H1 (cell line): ENCODE results near the gene ZXDC. TPM values are rescaled to one million over a fixed set of nuclear protein-coding genes. Genes with fewer than 3 reads are reported as not detected.
A peak's percentile ranks its signal among the peaks of the same experiment; 100 is the strongest.

Source experiments
- CTCF ChIA-PET: fragments of 300-600 bp; sonication (Branson Sonifier 250); formaldehyde crosslinking; loops from one replicate; lab custom pipeline; 2021; ENCODE audit not compliant: partially characterized antibody; lab: Charles Lee
- POLR2A ChIA-PET: fragments of 300-600 bp; sonication (Branson Sonifier 250); formaldehyde crosslinking; loops from one replicate; lab custom pipeline; 2021; ENCODE audit warnings: inconsistent platforms; ENCODE audit not compliant: partially characterized antibody; lab: Charles Lee
- DNase-seq, 2 experiments: peaks; one replicate each; pipeline versions ENCODE4 v3.0.0 to v3.0.0-alpha.2; 2010 to 2022; ENCODE audit warnings: low spot score in 2 of 2, low read depth in 1 of 2, mixed read lengths in 1 of 2
- FAIRE-seq: peaks from 2 replicates; lab custom pipeline; 2011; peaks lifted over from hg19 to GRCh38; lab: Jason Lieb, UNC
- H2AFZ ChIP-seq: 2 replicates; pipeline ENCODE4 v1.8.1; 2012; ENCODE audit warnings: low read length, inconsistent platforms
- H2AK5ac ChIP-seq: 2 replicates; pipeline ENCODE4 v1.6.1; 2013; ENCODE audit warnings: low read depth, low read length
- H2BK120ac ChIP-seq: replicated peaks from 2 replicates; pipeline ENCODE3; 2013; ENCODE audit warnings: low read depth, low read length, inconsistent platforms
- H2BK12ac ChIP-seq: 2 replicates; pipeline ENCODE4 v1.6.1; 2013; ENCODE audit warnings: low read depth, low read length
- H2BK15ac ChIP-seq: 2 replicates; pipeline ENCODE4 v1.6.1; 2013; ENCODE audit warnings: low read length
- H2BK20ac ChIP-seq: 2 replicates; pipeline ENCODE4 v1.6.1; 2013; ENCODE audit warnings: low read length
- H2BK5ac ChIP-seq: 2 replicates; pipeline ENCODE4 v1.6.1; 2013; ENCODE audit warnings: low read depth, low read length
- H3K14ac ChIP-seq: 2 replicates; pipeline ENCODE4 v1.6.1; 2013; ENCODE audit warnings: inconsistent platforms; ENCODE audit not compliant: insufficient read length
- H3K18ac ChIP-seq: 2 replicates; pipeline ENCODE4 v1.6.1; 2013; ENCODE audit warnings: low read length; ENCODE audit errors: extremely low read depth
- H3K23ac ChIP-seq: 2 replicates; pipeline ENCODE4 v1.6.1; 2013; ENCODE audit warnings: inconsistent platforms; ENCODE audit not compliant: insufficient read length
- H3K23me2 ChIP-seq: 2 replicates; pipeline ENCODE4 v1.6.1; 2013; ENCODE audit warnings: low read depth, low read length
- H3K27ac ChIP-seq: 2 replicates; pipeline ENCODE4 v1.6.1; 2011; ENCODE audit warnings: low read depth, low read length, inconsistent platforms
- H3K27me3 ChIP-seq, 4 experiments: replicated peaks in 1 of 4; 1 replicate in 1 of 4; 2 replicates in 3 of 4; pipeline versions ENCODE4 v1.6.1 to v1.8.1; 2011 to 2013; ENCODE audit warnings: low read length in 3 of 4, mild to moderate bottlenecking in 3 of 4, inconsistent platforms in 2 of 4, mixed read lengths in 2 of 4, moderate library complexity in 1 of 4; ENCODE audit not compliant: control insufficient read depth in 3 of 4, insufficient read depth in 3 of 4; ENCODE audit errors: extremely low read depth in 1 of 4
- H3K36me3 ChIP-seq, 4 experiments: 2 replicates each; pipeline versions ENCODE4 v1.6.1 to v1.8.1; 2011 to 2013; ENCODE audit warnings: mild to moderate bottlenecking in 4 of 4, low read length in 3 of 4, moderate library complexity in 2 of 4, control low read depth in 1 of 4, inconsistent platforms in 1 of 4; ENCODE audit not compliant: insufficient read depth in 4 of 4, control insufficient read depth in 2 of 4
- H3K4ac ChIP-seq: replicated peaks from 2 replicates; pipeline ENCODE3; 2013; ENCODE audit warnings: low read length, low read depth, mixed read lengths, inconsistent platforms; ENCODE audit not compliant: insufficient read length
- H3K4me1 ChIP-seq, 4 experiments: replicated peaks in 1 of 4; 1 replicate in 1 of 4; 2 replicates in 3 of 4; pipeline versions ENCODE4 v1.6.1 to v1.8.1; 2011 to 2013; ENCODE audit warnings: low read length in 3 of 4, inconsistent platforms in 2 of 4, mixed read lengths in 1 of 4; ENCODE audit not compliant: insufficient read depth in 4 of 4, control insufficient read depth in 3 of 4
- H3K4me2 ChIP-seq, 2 experiments: 2 replicates each; pipeline versions ENCODE4 v1.6.1 to v1.8.1; 2011 to 2013; ENCODE audit warnings: low read depth in 2 of 2, low read length in 2 of 2, control low read depth in 1 of 2, inconsistent platforms in 1 of 2, mild to moderate bottlenecking in 1 of 2; ENCODE audit not compliant: insufficient read depth in 1 of 2
- H3K4me3 ChIP-seq, 4 experiments: fragments of 200-600, 300-600 bp in 1 of 4; sonication (generic), shearing (Covaris generic), sonication (Bioruptor Twin) in 1 of 4; 2 replicates each; pipeline versions ENCODE4 v1.5.1 to v1.8.1; 2011 to 2016; ENCODE audit warnings: low read length in 4 of 4, low read depth in 3 of 4, control low read depth in 2 of 4, inconsistent platforms in 2 of 4, mild to moderate bottlenecking in 2 of 4, mixed read lengths in 1 of 4, moderate library complexity in 1 of 4; ENCODE audit not compliant: insufficient read depth in 2 of 4; ENCODE audit errors: extremely low read depth in 1 of 4
- H3K56ac ChIP-seq: replicated peaks from 2 replicates; pipeline ENCODE3; 2013; ENCODE audit warnings: low read depth, mild to moderate bottlenecking, mixed read lengths, low read length, inconsistent platforms; ENCODE audit not compliant: insufficient read length
- H3K79me1 ChIP-seq: 2 replicates; pipeline ENCODE4 v1.6.1; 2013; ENCODE audit warnings: low read depth, low read length, control low read depth
- H3K79me2 ChIP-seq, 2 experiments: 2 replicates each; pipeline versions ENCODE4 v1.6.1 to v1.8.1; 2012 to 2013; ENCODE audit warnings: low read length in 2 of 2, mild to moderate bottlenecking in 2 of 2, inconsistent platforms in 1 of 2; ENCODE audit not compliant: insufficient read depth in 2 of 2, control insufficient read depth in 1 of 2
- H3K9ac ChIP-seq, 4 experiments: replicated peaks in 1 of 4; 1 replicate in 1 of 4; 2 replicates in 3 of 4; pipeline versions ENCODE4 v1.6.1 to v1.8.1; 2011 to 2013; ENCODE audit warnings: low read depth in 3 of 4, low read length in 3 of 4, control low read depth in 2 of 4, mild to moderate bottlenecking in 2 of 4, moderate library complexity in 2 of 4, inconsistent platforms in 1 of 4; ENCODE audit errors: extremely low read depth in 1 of 4
- H3K9me3 ChIP-seq, 2 experiments: 2 replicates each; pipeline versions ENCODE4 v1.6.1 to v1.8.1; 2012 to 2013; ENCODE audit warnings: mild to moderate bottlenecking in 2 of 2, moderate library complexity in 2 of 2, control low read depth in 1 of 2, inconsistent platforms in 1 of 2, low read depth in 1 of 2, low read length in 1 of 2, mixed read lengths in 1 of 2; ENCODE audit not compliant: insufficient read depth in 2 of 2
- H4K20me1 ChIP-seq, 2 experiments: replicated peaks in 1 of 2; 2 replicates each; pipeline versions ENCODE3 to v1.8.1; 2011 to 2013; ENCODE audit warnings: inconsistent platforms in 2 of 2, low read length in 2 of 2, mild to moderate bottlenecking in 1 of 2; ENCODE audit not compliant: insufficient read depth in 2 of 2, control insufficient read depth in 1 of 2
- H4K5ac ChIP-seq: 2 replicates; pipeline ENCODE4 v1.6.1; 2013; ENCODE audit warnings: low read length, low read depth, mixed read lengths, inconsistent platforms; ENCODE audit not compliant: insufficient read length
- H4K8ac ChIP-seq: 2 replicates; pipeline ENCODE4 v1.8.0; 2013; ENCODE audit warnings: mild to moderate bottlenecking, moderate library complexity, low read length, inconsistent platforms; ENCODE audit not compliant: insufficient read depth; ENCODE audit errors: extremely low read depth
- H4K91ac ChIP-seq: replicated peaks from 2 replicates; pipeline ENCODE3; 2013; ENCODE audit warnings: low read length, mixed read lengths, inconsistent platforms; ENCODE audit not compliant: insufficient read length
- ASH2L ChIP-seq: fragments of 200-600, 300-600 bp; sonication (generic); IDR thresholded peaks from one replicate; pipeline ENCODE4 v1.7.1; 2017; ENCODE audit warnings: low read length
- BCL11A ChIP-seq, 2 experiments: IDR thresholded peaks; one replicate each; pipeline ENCODE4 v1.6.1; 2011; ENCODE audit warnings: low read depth in 2 of 2, low read length in 2 of 2, mild to moderate bottlenecking in 2 of 2
- BRCA1 ChIP-seq: IDR thresholded peaks from 2 replicates; pipeline ENCODE4 v1.6.1; 2012; ENCODE audit warnings: low read depth, low read length, improper control_type of control experiment
- CTBP2 ChIP-seq: IDR thresholded peaks from 2 replicates; pipeline ENCODE4 v1.7.0; 2011; ENCODE audit warnings: borderline replicate concordance, mild to moderate bottlenecking, moderate library complexity, mixed read lengths, low read length; ENCODE audit not compliant: insufficient read depth, insufficient read length
- KDM1A ChIP-seq: fragments of 200-600, 300-600 bp; sonication (generic); IDR thresholded peaks from 2 replicates; pipeline ENCODE4 v1.7.1; 2016; ENCODE audit warnings: mild to moderate bottlenecking, low read length, borderline replicate concordance
- KDM5A ChIP-seq: fragments of 200-600 bp; IDR thresholded peaks from 2 replicates; pipeline ENCODE4 v1.7.1; 2012; ENCODE audit warnings: mild to moderate bottlenecking, low read length, inconsistent platforms, mixed read lengths
- MAFK ChIP-seq: IDR thresholded peaks from 2 replicates; pipeline ENCODE4 v1.6.1; 2012; ENCODE audit warnings: low read depth, mild to moderate bottlenecking, improper control_type of control experiment, low read length
- RFX5 ChIP-seq: IDR thresholded peaks from 2 replicates; pipeline ENCODE4 v1.6.1; 2011; ENCODE audit warnings: low read depth, low read length, improper control_type of control experiment, borderline replicate concordance
- SIRT6 ChIP-seq: IDR thresholded peaks from one replicate; pipeline ENCODE4 v1.7.1; 2012; ENCODE audit warnings: low read length, inconsistent platforms
- SP1 ChIP-seq: IDR thresholded peaks from 2 replicates; pipeline ENCODE4 v1.6.1; 2011; ENCODE audit warnings: low read depth, low read length
- TAF7 ChIP-seq: optimal IDR thresholded peaks from 2 replicates; pipeline ENCODE3; 2011; ENCODE audit warnings: low read depth, mild to moderate bottlenecking, inconsistent platforms, low read length, moderate library complexity, borderline replicate concordance
- TEAD4 ChIP-seq: IDR thresholded peaks from 2 replicates; pipeline ENCODE4 v1.6.1; 2012; ENCODE audit warnings: low read depth, low read length, inconsistent platforms, mixed read lengths
- WGBS, 2 experiments: shearing (Covaris generic) in 1 of 2; methylation state at CpG; one replicate each; pipeline versions ENCODE4 v1.1.6 to v1.1.7; 2013 to 2015; ENCODE audit warnings: low lambda C conversion rate in 2 of 2, mixed read lengths in 2 of 2, inconsistent platforms in 1 of 2, low coverage in 1 of 2, missing lambda C conversion rate in 1 of 2; ENCODE audit not compliant: insufficient replicate concordance in 2 of 2, insufficient coverage in 1 of 2, insufficient read length in 1 of 2; ENCODE audit errors: extremely low coverage in 1 of 2, missing lambda C conversion rate in 1 of 2; 5-methylcytosine and 5-hydroxymethylcytosine counted together
- polyA plus RNA-seq, 7 experiments: library from polyadenylated mRNA; depleted of rRNA in 3 of 7; stranded (reverse) in 5 of 7; unstranded in 2 of 7; fragments of >200 nt in 5 of 7; fragments of 200-250 nt in 2 of 7; gene quantifications; 1 replicate in 5 of 7; 2 replicates in 1 of 7; 4 replicates in 1 of 7; pipeline versions ENCODE4 v1.2.1 to v1.2.3, GENCODE V29; 2011 to 2013; ENCODE audit warnings: missing spikeins in 2 of 7, mixed read lengths in 2 of 7
- total RNA-seq: library from RNA; stranded (reverse); fragmentation: NEBNext Ultra II Directional; extraction: Animal tissue kit (Norgen Biotek cat#: 25700); gene quantifications from 2 replicates; pipeline ENCODE4 v1.2.1, GENCODE V29; 2021

ZXDC gene
- total and polyA plus RNA-seq, 2 of the 8 experiments (the other 6 are each of a cell fraction or from before 2014, with no cell fraction given), result 12.7 to 24.3 TPM

DNA sequence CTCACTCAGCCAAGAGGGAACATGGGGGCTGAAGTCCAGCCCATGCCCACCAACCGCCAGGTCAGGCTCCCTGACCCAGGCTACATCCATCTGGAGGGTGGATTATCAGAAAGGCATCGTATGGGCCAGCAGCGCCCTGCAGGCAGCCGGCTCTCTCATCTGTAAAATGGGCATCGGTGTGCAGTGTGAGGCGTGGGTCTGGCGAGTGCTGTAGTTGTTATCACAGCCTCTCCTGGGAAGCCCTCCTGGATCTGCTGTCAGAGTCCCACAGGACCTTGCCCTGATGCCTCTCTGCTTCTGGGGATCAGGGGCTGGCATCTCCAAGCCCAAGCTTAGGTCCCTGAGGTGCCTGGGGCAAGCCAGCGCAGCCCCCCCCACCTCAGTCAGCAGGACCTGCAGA is 53.6 kb downstream of the ZXDC start:
- no peak overlapping the region for H3K4me3 ChIP-seq
- ChIA-PET POLR2A (interaction anchor here (1.3 kb wide), 1 partner anchor 15 kb away, joined by 4 read pairs; no protein-coding TSS in a partner anchor), CTCF (interaction anchor here (1.9 kb wide), 1 partner anchor 74 kb away, joined by 6 read pairs; no protein-coding TSS in a partner anchor)
- H2BK120ac ChIP-seq, result no peak overlapping the region
- H3K27ac ChIP-seq, result no peak overlapping the region
- H2BK12ac ChIP-seq, result peak overlapping the region; percentile 72; the same call in 1 of the 2 replicates
- 94% methylated on average over 8 of the region's 8 CpGs; no CpG with 5 or more reads in 1 of the 2 experiments for WGBS, 2 experiments
- H3K4me1 ChIP-seq, result peaks cover 0 to 7% (median 2%) of the 10 kb centered on the region in 4 experiments; a peak in 2 of 7 replicates
- H2BK5ac ChIP-seq, result no peak overlapping the region
- H3K4me2 ChIP-seq, result no peak overlapping the region
- no peak for FAIRE-seq
- H3K23me2 ChIP-seq, result no peaks in the 10 kb centered on the region
- H2AFZ ChIP-seq, result no peak overlapping the region
- H3K56ac ChIP-seq, result no peak overlapping the region
- H3K4ac ChIP-seq, result no peak overlapping the region
- no peaks in the 10 kb centered on the region for H4K20me1 ChIP-seq
- H2AK5ac ChIP-seq, result no peak overlapping the region; the same call in 1 of the 2 replicates
- no peaks in the 10 kb centered on the region for H3K36me3 ChIP-seq
- no peak overlapping the region for H3K18ac ChIP-seq
- H3K79me2 ChIP-seq, result no peaks in the 10 kb centered on the region
- no peak overlapping the region for H3K14ac ChIP-seq
- no peak overlapping the region for H4K8ac ChIP-seq
- peaks cover 3 to 4% of the 10 kb centered on the region in 2 experiments; a peak in 2 of 4 replicates for H3K9me3 ChIP-seq
- H4K91ac ChIP-seq, result no peak overlapping the region
- no peak overlapping the region for H4K5ac ChIP-seq
- H2BK15ac ChIP-seq, result peak overlapping the region; percentile 61; the same call in 1 of the 2 replicates
- H2BK20ac ChIP-seq, result 0 out of 2 replicates have a peak overlapping the region, but pooled peaks have one; percentile 9
- H3K27me3 ChIP-seq, result no peaks in the 10 kb centered on the region; a peak in 1 of 7 replicates
- no peak overlapping the region for H3K9ac ChIP-seq
- H3K23ac ChIP-seq, result no peak overlapping the region
- DNase-seq, result peak in 1 of 2 experiments; percentile 43
- H3K79me1 ChIP-seq, result no peaks in the 10 kb centered on the region
- TF ChIP-seq CTBP2 (no peak), BRCA1 (no peak), TAF7 (no peak), ASH2L (no peak), MAFK (no peak), TEAD4 (no peak), SIRT6 (no peak), RFX5 (no peak), SP1 (no peak), KDM5A (no peak), BCL11A (IDR thresholded peaks at IDR 0.05; ENCODE audit: low read depth in 2 of 2, low read length in 2 of 2) (no peak), KDM1A (no peak)
